ENCODE results near the gene ITPRID2.

Gene ITPRID2

DNA sequence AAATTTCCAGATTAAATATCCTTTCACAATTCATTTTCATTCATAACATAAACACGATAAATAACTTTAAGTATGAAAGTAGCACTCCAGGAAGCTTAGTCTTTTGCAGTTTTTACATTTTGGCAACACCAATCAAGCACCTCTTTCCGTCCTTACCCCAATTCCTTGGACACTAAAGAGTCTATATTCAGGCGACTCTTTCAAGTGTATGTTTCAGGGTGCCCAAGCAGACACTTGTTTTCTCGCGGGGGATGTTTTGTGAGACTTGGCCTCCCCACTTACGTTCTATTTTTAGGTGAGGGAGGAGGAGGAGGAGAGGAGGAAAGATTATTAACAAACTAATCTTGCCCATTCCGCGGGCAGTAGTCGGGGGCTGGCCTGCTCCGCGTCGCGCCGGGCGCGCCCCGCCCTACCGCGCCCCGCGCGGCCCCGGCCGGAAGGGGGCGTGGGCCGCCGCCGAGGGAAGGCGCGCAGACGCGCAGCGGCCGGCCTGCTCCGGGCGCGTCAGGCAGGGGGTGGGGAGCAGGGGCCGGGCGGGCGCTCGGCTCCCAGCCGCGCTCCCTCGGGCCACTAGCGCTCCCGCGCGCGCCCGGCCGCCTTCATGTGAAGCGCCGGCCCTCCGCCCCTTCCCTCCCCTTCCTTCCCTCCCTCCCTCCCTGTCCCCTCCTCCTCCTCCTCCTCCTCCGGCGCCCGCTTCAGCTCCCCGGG is at the start of gene ITPRID2:
Gene ITPRID2 (plus strand): TSS at position 473 of the 708 bp plus-strand sequence. CDS start 337 bp downstream, outside the sequence.
- DNase-seq (ENCODE audit: low spot score), result peak; percentile 92

DNA sequence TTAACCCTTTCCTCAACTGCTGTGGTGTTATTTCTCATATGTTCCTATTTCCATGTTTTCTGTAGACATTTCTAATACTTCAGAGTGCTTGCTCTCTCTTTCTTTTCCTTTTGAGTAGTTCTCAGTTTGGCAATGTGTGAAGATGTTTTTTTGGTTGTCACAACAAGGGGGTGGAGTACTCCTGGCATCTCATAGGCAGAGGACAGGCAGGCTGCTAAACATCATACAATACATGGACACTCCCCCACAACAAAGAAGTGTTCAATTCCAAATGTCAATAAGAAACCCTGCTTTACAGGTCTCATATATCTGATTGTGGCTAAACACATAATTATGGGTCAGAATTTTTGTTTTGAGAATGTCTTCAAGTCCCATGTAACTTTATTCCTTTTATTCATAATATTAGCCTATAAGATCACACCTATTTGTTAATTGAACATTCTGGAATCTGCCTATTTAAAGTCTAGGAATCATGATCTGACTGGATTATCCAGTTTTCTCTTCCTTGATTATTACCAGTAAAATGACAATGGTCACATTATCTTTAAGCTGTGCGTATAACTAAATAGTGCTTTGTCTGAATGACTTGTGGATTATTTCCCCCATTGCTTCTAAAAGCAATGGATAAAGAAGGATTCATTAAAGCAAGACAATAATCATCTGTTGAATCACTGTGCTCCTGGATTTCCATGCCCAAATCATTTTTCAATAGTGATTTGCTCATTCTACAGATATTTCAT is 46.8 kb upstream of the ITPRID2 start:
- no peak for DNase-seq (ENCODE audit: low spot score)

DNA sequence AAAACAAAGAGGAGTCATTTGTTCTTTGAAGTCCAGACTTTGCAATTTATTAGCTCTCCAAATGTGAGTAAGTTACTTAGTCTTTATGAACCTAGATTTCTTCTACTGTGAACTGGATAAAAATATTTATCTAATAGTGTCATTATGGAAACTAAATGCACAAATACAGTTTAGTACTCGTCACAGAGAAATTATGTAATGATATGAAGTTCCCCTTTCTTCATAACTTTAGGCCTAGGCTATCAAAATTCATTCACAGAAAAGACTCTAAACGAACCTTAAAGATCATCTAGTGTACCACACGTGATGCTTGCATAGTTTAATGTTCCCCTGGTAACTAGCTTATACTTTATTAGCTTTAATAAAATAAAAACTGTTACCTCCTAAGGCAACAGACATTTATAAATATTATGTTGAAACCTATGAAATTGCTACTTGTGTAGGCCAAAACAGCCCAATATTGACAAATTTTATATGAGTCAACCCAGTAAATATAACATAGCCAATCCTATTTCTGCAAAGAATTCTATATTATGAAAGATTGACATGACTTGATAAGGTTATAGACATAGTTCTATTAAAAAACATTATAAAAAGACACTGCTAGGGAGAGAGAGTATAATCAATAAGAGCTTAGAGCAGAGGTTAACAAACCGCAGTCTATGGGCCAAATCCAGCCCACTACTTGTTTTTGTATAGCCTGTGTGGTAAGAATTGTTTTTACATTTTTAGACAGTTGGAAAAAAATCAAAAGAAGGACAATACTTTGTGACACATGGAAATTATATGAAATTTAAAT is 44.9 kb upstream of the ITPRID2 start:
- no peak for DNase-seq (ENCODE audit: low spot score)

DNA sequence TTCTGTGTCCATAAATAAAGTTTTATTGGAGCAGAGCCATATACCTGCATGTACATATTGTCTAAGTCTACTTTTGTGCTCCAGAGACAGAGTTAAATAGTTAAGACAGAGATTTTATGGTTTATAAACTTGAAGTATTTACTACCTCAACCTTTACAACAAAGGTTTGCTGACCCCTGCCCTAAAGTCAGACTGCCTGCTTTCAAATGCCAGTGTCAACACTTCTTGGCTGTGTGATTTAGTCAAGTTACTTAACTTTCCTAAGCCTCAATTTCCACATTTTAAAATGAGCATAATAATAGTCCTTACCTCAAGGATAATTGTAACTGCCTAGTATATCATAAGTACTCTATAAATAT is 44.4 kb upstream of the ITPRID2 start:
- DNase-seq (ENCODE audit: low spot score), result no peak

- no peak for DNase-seq (ENCODE audit: low spot score)
Measured at GRCh38 chr2:181847702-181848101, 43.8 kb upstream of the ITPRID2 start.

GRCh38 chr2:181848261-181848886 is 43.2 kb upstream of the ITPRID2 start:
- DNase-seq (ENCODE audit: low spot score), result peak; percentile 0

- DNase-seq (ENCODE audit: low spot score), result no peak
Measured at GRCh38 chr2:181849601-181850000, 41.9 kb upstream of the ITPRID2 start.

DNA sequence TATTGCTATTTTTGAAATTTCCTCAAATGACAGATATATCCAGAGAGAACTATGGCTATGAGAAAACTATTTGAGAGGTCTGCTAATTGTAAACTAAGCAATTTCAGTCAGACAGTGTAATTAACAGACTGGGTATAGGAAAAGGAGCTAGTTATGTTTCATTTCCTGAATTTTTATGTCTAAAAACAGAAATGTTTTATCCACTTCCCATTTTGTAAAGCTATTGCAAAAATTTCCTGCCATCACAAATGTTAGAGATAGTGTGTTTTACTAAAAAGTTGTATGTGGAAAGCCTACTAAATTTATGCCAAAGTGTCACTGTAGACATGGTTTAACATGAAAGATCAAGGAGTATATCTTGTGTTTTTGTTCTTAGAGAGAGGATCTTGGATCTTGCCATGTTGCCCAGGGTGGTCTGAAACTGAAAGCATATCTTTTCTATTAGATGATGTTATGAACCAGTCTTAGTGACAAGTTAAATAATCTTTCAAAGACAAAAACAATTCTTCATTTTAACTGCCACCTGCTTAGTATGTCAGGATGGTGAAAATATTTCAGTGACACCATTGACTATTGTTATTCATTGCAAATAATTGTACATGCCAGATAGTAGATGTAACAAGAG is 40.5 kb upstream of the ITPRID2 start:
- DNase-seq (ENCODE audit: low spot score), result no peak

GRCh38 chr2:181851726-181852125 is 39.8 kb upstream of the ITPRID2 start:
- no peak for DNase-seq (ENCODE audit: low spot score)

- no peak for DNase-seq (ENCODE audit: low spot score)
Measured at GRCh38 chr2:181853696-181854095, 37.8 kb upstream of the ITPRID2 start.

DNA sequence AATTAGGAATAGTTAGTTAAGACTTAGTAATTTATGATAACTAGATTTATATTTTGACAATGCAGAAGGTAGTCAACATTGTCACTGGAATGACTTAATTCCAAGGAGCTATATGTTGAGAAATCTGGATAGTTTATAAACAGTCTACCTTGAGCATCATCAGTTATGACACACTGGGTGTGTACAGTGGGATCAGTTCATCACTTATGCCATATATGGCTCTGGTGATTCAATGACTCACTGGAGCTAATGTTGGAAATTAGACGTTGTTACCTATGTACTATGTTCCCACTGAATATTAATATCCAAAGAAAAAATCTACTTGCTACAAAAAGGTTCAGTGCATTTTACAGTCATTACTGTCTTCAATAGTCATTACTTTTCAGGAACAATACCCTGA is 34.0 kb upstream of the ITPRID2 start:
- DNase-seq (ENCODE audit: low spot score), result no peak

- DNase-seq (ENCODE audit: low spot score), result no peak
Measured at GRCh38 chr2:181858600-181858999, 32.9 kb upstream of the ITPRID2 start.

- DNase-seq (ENCODE audit: low spot score), result no peak
Measured at GRCh38 chr2:181859123-181859522, 32.4 kb upstream of the ITPRID2 start.

DNA sequence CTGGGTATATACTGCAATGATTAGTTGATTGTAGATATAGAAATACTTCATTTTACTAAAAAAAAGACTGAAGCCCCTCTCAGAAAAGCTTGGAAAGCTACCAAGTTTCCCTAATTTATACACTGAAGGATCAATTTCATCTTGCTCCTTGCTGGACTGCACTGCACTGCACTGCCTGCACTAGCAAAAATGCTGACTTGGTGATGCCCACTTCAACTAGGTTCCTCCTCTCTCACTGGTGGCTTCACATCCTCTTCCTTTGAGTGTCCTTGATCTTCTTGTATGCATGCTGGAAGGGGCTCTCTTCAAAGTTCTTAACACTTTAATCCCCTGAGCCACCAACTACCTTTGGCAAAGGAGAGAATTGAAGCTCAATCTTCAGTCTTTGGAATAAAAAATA is 31.7 kb upstream of the ITPRID2 start:
- no peak for DNase-seq (ENCODE audit: low spot score)

GRCh38 chr2:181861379-181861778 is 30.2 kb upstream of the ITPRID2 start:
- DNase-seq (ENCODE audit: low spot score), result no peak

DNA sequence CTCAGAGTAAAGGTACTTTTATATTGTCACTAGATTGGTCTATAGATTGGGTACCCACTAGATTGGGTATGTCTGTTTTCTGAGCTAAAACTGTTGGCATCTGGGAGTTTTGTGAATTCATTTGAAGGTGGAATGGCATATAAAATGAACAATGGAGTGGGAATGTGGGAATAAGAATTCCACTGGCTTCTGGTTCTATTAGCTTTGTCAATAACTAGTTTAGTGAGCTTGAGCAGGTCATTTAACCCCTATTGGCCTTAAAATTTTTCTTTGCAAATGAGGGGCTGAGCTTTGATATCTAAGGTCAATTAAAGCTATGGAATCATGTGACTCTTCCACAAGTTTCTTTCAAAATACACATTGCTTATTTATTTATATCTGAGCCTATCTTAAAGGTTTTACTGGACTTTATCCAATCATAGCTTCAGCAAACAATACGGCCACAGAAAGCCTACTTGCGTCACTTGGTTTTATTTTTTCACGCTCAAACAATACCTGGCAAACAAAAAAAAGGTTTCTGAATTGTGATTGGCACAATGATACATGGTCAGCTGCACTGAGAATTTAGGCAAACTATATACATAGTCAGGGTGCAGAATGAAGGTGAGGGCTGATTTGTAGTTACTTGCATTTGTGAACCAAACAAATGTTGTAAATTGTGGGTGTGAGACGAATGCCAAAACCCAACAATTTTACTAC is 28.8 kb upstream of the ITPRID2 start:
- no peak for DNase-seq (ENCODE audit: low spot score)

GRCh38 chr2:181872178-181872577 is 19.4 kb upstream of the ITPRID2 start:
- no peak for DNase-seq (ENCODE audit: low spot score)

- no peak for DNase-seq (ENCODE audit: low spot score)
Measured at GRCh38 chr2:181876614-181877063, 14.9 kb upstream of the ITPRID2 start.

DNA sequence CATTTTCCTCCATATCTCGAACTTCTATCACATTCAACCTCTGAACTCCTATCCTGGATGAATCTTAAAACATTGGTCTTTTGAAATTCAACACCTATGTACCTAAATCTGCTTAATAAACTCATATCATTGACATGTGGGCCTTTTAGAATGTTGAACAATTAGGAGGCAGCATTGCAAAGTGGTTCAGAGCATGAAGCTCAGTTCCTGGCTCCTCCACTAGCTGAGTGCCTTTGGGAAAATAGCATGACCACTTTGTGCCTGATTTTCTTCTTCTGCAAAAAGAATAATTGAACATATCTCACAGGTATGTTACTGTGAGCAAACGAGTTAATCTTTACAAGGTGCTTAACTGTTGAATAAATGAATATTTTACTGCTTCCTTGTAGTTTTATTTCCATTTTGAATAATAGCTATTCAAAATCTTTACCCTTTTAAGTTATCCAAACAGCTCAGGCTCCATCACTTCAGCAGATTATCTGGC is 14.3 kb upstream of the ITPRID2 start:
- no peak for DNase-seq (ENCODE audit: low spot score)

GRCh38 chr2:181878448-181878847 is 13.1 kb upstream of the ITPRID2 start:
- DNase-seq (ENCODE audit: low spot score), result no peak

DNA sequence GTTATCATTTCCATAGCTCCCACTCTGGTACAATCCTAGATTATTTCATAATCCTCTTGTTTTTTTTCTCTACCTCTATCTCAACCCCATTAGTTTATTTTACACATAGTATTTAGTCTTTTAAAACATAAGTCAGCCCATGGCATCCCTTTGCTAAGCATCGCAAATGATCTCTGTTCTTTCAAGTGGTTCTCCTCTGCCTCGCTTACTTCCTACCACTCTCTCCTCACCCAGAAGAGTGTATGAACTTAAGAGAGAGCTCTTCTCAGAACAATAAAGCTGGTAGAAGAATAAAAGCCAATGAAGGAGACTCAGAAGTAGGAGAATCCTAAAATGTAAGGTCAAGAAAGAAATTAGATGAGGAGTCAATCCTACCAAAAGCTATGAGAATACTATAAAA is 12.2 kb upstream of the ITPRID2 start:
- no peak for DNase-seq (ENCODE audit: low spot score)
